ENCODE measurements around the gene ADGRV1.
"Not testable (repeated sequence)": the region's sequence is repeated elsewhere in the genome, so short reads cannot be mapped to it uniquely, and the experiment has no call there.

The ADGRV1 gene

GRCh38 chr5:90957906-90958305, 399.3 kb downstream of the ADGRV1 start:
- no peak for DNase-seq

- DNase-seq = no peak
Observed at GRCh38 chr5:90959262-90959661, 400.7 kb downstream of the ADGRV1 start.

DNA sequence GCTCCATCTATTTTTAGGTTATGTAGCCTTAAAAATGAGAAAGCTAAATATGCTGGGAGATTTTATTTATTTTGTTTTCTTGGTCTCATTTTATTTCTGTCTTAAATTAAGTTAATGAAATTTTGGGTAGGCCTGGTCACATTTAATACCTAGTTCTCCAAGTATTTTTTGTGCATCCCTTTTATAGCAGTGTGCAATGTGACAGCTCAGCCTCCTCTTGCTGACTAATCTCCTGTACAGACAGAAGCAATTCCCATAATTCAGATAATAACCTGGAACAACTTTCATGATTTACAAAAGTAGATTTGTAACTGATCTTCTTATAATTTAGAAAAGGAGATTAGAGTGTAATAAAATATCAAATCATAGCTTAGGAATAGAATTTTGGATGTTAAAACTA, 403.9 kb downstream of the ADGRV1 start:
- DNase-seq = no peak

- DNase-seq = no peak
Observed at GRCh38 chr5:90965110-90965685, 406.6 kb downstream of the ADGRV1 start.

GRCh38 chr5:90967443-90967842, 408.8 kb downstream of the ADGRV1 start:
- DNase-seq = no peak

GRCh38 chr5:90967851-90968250, 409.3 kb downstream of the ADGRV1 start:
- DNase-seq = no peak

DNA sequence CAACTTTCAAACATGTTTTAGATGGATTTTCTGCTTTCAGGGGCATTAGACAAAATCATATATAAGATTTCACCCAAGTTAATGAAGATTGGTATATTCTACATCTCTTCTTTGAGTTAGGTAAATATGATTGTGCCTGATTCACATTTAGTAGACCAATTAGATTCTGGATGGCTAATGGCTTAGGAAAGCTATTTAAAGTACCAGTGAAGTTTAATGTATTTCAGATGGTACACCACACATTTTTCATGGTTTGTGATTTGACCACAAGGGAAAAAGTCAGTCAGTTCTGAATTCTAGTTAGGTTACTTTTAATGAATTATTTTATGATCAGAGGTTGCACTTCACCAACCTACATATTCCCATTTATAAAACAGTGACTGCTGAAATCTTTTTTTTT, 409.7 kb downstream of the ADGRV1 start:
- DNase-seq = no peak

DNA sequence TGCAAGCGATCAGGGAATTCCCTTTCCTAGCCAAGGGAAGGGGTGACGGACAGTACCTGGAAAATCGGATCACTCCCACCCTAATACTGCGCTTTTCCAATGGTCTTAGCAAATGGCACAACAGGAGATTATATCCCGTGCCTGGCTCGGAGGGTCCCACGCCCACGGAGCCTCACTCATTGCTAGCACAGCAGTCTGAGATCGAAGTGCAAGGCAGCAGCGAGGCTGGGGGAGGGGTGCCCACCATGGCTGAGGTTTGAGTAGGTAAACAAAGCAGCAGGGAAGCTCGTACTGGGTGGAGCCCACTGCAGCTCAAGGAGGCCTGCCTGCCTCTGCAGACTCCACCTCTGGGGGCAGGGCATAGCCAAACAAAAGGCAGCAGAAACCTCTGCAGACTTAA, 411.3 kb downstream of the ADGRV1 start:
- DNase-seq = not testable (repeated sequence)

DNA sequence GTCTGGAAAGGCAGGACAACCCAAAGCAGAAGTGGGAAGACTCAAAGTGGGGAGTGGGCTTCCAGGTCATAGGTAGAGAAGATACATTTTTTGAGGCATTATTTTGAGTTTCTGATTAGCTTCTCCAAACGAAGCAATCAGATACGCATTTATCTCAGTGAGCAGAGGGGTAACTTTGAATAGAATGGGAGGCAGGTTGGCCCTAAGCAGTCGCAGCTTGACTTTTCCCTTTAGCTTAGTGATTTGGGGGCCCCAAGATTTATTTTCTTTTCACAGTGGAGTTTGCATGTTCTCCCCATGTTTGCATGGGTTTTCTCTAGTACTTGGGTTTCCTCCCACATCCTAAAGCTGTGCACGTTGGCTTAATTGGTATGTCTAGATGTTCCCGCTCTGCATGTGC, 422.6 kb downstream of the ADGRV1 start:
- DNase-seq = no peak

DNA sequence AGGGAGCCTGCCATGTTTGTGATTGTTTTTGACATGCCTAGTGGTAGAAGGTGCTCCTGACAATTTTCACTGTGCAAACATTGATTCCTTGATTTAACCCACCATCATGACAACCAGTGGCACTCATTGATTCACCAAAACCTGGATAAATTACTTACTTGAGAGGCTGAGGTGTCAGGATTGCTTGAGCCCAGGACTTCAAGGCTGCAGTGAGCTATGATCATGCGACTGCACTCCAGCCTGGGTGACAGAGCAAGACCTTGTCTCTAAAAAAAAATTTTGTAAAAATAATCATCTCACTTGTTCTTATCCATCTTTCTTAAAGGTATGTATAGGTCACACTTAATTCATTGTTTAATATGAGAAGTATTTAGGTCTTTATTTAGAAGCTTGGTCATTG, 423.2 kb downstream of the ADGRV1 start:
- DNase-seq = no peak

DNA sequence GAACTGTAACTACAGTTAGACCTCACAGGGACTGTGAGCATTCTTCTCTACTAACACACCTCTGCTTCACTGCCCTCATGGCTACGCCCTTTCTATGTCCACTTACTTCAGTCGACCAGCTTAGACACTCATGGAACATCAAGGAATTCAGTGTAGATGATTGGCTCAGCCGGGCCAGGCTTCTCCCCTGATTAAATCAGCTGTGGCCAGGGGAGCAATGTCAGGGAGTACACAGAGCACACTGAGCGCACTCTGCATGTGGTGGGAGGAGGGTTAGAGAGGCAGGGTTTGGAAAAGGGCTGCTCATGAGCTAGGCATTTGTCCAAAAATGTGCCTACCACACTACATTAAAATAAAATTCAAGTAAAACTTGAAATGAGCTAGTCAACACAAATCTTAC, 424.0 kb downstream of the ADGRV1 start:
- no peak for DNase-seq

DNA sequence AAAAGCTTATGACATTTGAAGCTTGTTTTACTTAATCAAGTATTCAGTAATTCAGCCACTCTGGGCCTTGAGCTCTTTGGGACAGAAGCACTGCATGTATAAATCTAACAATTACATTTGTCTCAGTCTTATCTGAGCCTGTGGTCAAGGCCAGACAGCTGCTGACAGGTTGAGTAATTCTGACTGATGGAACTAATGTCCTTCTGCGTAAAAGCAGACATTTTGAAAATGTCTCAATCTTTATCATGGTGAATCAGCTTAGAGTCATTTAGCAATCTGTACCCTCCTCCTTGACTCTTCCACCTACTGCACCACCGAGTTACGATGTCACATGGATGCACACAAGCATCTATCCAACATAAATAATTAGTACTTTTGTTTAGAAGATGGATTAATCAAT, 424.6 kb downstream of the ADGRV1 start:
- DNase-seq = no peak

DNA sequence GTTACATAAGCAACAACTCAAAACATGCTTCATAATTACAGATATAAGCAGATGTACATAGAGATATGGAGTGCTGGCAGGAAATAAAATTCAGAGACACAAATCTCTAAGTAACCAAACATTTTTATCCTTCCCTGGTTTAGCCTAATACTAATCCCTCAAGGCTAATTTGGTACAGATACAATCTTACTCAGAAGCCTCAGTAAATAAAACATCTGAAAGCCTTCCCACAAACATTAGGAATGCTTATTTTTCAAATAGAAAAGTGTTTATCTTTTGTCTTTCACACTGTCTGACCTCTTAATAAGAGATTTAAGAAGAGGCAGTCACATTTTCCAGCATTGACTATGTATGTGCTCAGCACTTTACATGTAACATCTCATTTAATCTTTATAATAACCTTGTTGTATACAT, 425.1 kb downstream of the ADGRV1 start:
- DNase-seq = no peak

DNA sequence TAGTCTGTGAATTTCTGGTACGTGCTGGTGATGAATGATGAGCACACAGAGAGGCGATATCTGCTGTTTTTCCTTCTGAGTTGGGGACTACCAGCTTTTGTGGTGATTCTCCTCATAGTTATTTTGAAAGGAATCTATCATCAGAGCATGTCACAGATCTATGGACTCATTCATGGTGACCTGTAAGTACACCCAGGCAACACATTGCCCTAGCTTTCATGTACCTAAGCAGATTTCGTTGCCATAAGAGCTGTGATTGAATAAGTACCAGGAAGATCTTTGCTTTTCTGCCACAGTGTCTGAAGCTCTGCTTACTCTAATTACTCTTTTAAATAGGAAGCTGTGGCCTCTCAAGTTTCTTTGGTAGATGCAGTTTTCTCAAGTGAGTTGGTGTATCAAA, 426.7 kb downstream of the ADGRV1 start:
- no peak for DNase-seq

DNA sequence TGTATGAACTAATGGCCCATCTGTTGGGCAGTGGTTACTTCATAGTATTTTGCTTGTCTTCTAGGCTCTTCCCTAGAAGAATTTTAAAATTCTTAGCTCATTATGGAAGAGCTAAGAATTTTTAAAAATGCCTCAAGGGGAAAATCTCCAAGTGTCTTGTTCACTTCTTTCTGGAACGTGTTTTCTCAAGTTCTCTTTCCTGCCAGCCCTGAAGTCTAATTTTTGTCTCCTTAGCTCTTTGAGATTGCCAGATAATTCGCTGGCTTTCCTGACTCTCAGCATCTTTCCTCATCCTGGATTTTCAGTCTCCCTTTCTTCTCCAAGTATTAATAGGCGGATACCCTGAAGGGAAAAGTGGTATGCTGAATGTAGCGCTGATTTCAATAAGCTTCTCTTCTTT, 429.1 kb downstream of the ADGRV1 start:
- no peak for DNase-seq

DNA sequence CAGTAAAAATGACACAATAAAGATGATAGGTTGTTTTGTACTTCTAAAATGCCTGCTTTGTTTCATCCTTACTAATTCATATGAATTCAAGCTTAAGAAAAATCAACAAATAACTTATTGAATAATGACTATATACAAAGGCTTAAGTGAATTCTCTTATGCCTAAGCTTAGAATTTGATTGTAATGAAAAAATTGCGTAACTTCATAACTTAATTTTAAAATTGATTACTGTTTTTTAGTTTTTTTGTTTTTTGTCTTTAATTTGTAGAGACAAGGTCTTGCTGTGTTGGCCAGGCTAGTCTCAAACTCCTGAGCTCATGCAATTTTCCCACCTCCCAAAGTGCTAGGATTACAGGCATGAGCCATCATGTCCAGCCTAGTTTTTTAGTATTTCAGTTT, 432.6 kb downstream of the ADGRV1 start:
- DNase-seq = no peak

- no peak for DNase-seq
Observed at GRCh38 chr5:90994796-90995195, 436.2 kb downstream of the ADGRV1 start.

DNA sequence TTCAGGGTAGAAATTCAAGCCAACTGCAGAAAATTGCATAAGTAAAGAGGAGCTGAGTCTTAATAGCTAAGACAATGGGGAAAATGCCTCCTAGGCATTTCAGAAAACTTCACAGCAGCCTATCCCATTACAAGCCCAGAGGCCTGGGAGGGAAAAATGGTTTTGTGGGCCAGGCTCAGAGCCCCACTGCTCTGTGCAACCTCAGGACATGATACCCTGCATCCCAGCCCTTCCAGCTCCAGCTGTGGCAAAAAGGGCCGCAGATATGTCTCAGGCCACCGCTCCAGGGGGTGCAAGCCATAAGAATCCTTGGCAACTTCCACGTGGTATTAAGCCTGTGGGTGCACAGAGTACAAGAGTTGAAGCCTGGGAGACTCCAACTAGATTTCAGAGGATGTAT, 437.5 kb downstream of the ADGRV1 start:
- no peak for DNase-seq

GRCh38 chr5:90997082-90997481, 438.5 kb downstream of the ADGRV1 start:
- DNase-seq = no peak

GRCh38 chr5:91000743-91001142, 442.1 kb downstream of the ADGRV1 start:
- no peak for DNase-seq

DNA sequence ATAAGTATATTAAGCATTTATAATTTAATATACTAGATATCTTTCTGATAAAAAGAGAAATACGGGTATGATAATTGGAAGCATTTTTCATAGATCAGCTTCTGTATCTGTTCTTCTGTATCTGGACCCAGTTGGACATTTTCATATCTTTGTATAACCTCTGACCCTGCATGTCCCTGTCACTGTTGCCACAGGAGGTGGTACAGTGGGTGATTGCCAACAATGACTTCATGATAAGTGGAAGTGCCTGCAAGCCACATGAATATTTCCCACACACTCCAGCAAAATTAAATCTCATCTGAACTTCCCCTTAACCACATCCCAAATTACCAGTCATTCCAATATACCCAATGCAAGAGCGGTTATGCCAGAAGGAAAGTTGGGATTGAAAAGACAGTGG, 448.1 kb downstream of the ADGRV1 start:
- no peak for DNase-seq

DNA sequence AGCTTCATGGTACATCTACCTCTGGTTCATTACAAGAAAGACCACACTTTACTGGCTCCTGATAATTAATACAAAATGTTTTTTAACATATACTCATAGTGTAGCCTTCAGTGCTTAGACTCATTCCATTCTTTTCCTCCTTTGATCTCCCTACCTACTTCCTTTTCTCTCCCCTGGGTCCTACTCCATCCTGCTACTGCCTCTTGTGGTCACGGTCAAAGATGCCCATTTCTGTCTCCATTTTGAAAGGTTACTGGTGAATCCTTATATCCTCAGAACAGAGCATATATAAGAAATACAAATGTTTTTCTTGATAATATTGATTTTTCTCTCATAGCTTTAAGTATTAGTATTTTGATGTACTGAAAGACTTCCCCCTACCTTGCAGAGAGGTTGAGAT, 448.7 kb downstream of the ADGRV1 start:
- no peak for DNase-seq

- DNase-seq = no peak
Observed at GRCh38 chr5:91007780-91008402, 449.3 kb downstream of the ADGRV1 start.

GRCh38 chr5:91010090-91010489, 451.5 kb downstream of the ADGRV1 start:
- DNase-seq = no peak

- no peak for DNase-seq
Observed at GRCh38 chr5:91011029-91011428, 452.4 kb downstream of the ADGRV1 start.
